COR-L47 (cell line): ENCODE results near the gene MVD.

Source experiments
- DNase-seq: peaks from one replicate; lab custom pipeline; 2025; lab: John Stamatoyannopoulos, UW

Gene MVD

GRCh38 chr16:88605186-88606147 lies 57.4 kb downstream of the MVD start:
- no peak for DNase-seq

GRCh38 chr16:88602091-88602490 lies 60.8 kb downstream of the MVD start:
- DNase-seq, result no peak
